ENCODE results near the gene FBRSL1. TPM values are rescaled to one million over a fixed set of nuclear protein-coding genes. Genes with fewer than 3 reads are reported as not detected.

FBRSL1 gene
- total and polyA plus RNA-seq, 7 donors: 3.9 to 37.0 (median 10.3) TPM

GRCh38 chr12:132514838-132515237 is 24.9 kb downstream of the FBRSL1 start:
- intact Hi-C loops (cut with DNase I): no loop called here
- Histone ChIP-seq H3K27me3 (no peaks in the 10 kb centered on the region), H3K36me3 (peaks cover 0 to 30% (median 2%) of the 10 kb centered on the region in 4 donors), H3K4me3 (no peak overlapping the region), H3K9me3 (no peaks in the 10 kb centered on the region), H3K4me1 (no peaks in the 10 kb centered on the region), H3K27ac (no peak overlapping the region)
- no peak for DNase-seq
- TF ChIP-seq, protein P1, sequence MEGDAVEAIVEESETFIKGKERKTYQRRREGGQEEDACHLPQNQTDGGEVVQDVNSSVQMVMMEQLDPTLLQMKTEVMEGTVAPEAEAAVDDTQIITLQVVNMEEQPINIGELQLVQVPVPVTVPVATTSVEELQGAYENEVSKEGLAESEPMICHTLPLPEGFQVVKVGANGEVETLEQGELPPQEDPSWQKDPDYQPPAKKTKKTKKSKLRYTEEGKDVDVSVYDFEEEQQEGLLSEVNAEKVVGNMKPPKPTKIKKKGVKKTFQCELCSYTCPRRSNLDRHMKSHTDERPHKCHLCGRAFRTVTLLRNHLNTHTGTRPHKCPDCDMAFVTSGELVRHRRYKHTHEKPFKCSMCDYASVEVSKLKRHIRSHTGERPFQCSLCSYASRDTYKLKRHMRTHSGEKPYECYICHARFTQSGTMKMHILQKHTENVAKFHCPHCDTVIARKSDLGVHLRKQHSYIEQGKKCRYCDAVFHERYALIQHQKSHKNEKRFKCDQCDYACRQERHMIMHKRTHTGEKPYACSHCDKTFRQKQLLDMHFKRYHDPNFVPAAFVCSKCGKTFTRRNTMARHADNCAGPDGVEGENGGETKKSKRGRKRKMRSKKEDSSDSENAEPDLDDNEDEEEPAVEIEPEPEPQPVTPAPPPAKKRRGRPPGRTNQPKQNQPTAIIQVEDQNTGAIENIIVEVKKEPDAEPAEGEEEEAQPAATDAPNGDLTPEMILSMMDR (IDR thresholded peaks at IDR 0.05): no peak
- TF ChIP-seq POLR2AphosphoS5 (IDR thresholded peaks at IDR 0.05) (no peak), POLR2A (IDR thresholded peaks at IDR 0.05) (no peak), EP300 (IDR thresholded peaks at IDR 0.05) (no peak)
- 76 to 94% methylated on average over 5 of the region's 5 CpGs for WGBS, 2 donors

DNA sequence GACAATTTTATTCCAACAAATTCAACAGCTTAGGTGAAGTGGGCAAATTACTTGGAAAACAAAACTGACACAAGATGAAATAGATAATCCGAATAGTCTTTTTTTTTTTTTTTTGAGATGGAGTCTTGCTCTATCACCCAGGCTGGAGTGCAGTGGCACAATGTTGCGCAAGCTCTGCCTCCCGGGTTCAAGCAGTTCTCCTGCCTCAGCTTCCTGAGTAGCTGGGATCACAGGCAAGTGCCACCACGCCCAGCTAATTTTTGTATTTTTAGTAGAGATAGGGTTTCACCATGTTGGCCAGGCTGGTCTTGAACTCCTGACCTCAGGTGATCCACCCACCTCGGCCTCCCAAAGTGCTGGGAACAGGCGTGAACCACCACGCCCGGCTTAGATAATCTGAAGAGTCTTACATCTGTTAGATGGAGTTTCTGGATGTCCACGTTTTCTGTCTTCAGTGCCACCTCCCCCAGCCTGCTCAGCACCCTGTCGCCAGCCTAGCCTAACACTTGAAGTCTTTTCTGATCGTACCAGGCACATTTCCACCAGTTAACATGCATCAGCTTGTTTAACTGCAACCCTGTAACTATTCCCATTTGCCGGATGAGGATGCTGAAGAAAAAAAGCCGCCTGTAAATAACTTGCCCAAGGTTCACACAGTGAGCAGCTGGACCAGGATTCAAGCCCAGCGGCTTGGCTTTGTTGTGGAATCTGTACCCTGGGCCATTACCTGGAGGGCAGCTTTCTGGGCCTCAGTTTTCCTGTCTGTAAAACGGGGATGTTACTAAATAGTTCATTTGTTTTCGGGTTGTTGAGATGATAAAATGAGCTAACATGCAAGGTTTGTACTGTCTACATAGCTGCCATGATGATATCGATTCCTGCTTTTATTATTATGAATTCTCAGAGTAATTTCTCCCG is 26.4 kb downstream of the FBRSL1 start:
- no peak for DNase-seq
- no peak overlapping the region for H3K4me3 ChIP-seq
- TF ChIP-seq EP300 (IDR thresholded peaks at IDR 0.05) (no peak), POLR2AphosphoS5 (IDR thresholded peaks at IDR 0.05) (no peak), POLR2A (IDR thresholded peaks at IDR 0.05) (no peak)
- TF ChIP-seq, protein P1 (IDR thresholded peaks at IDR 0.05): no peak
- H3K36me3 ChIP-seq: peaks cover 0 to 20% (median 2%) of the 10 kb centered on the region in 4 donors
- no peak overlapping the region for H3K27ac ChIP-seq
- intact Hi-C loops (cut with DNase I): no loop called here
- H3K4me1 ChIP-seq: no peaks in the 10 kb centered on the region
- H3K27me3 ChIP-seq: no peaks in the 10 kb centered on the region
- no peaks in the 10 kb centered on the region for H3K9me3 ChIP-seq
- WGBS, 2 donors: 85 to 94% methylated on average over 18 of the region's 18 CpGs

GRCh38 chr12:132517013-132517739 is 27.2 kb downstream of the FBRSL1 start:
- TF ChIP-seq POLR2AphosphoS5 (IDR thresholded peaks at IDR 0.05): no peak
- TF ChIP-seq POLR2A (IDR thresholded peaks at IDR 0.05): no peak
- TF ChIP-seq, protein P1 (IDR thresholded peaks at IDR 0.05): no peak
- TF ChIP-seq EP300 (IDR thresholded peaks at IDR 0.05): no peak
- H3K27ac ChIP-seq: no peak overlapping the region
- WGBS, 2 donors: 29 to 74% methylated on average over 19 of the region's 19 CpGs
- peaks cover 0 to 16% (median 2%) of the 10 kb centered on the region in 4 donors for H3K36me3 ChIP-seq
- no peak for DNase-seq
- H3K4me3 ChIP-seq: no peak overlapping the region
- intact Hi-C loops (cut with DNase I): no loop called here
- no peaks in the 10 kb centered on the region for H3K9me3 ChIP-seq
- no peaks in the 10 kb centered on the region for H3K27me3 ChIP-seq
- H3K4me1 ChIP-seq: no peaks in the 10 kb centered on the region

DNA sequence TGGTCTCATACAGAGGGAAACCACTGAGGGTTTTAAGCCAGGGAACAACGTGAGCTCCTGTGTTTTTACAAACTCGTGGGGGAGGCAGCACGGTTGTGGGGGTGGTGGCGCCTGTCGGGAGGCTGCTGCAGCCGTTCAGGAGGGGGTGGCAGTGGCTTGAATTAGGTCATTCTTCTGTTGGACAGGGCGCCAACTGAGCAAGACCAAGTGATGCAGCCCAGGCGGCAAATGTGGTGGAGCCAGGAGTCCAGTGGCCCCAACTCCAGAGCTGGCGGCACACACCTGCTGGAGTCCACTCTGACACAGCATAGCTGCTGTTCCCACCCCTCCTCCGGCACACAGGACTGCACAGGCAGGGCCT is 27.8 kb downstream of the FBRSL1 start:
- Histone ChIP-seq H3K4me3 (no peak overlapping the region), H3K9me3 (no peaks in the 10 kb centered on the region), H3K27ac (no peak overlapping the region), H3K4me1 (no peaks in the 10 kb centered on the region), H3K27me3 (no peaks in the 10 kb centered on the region), H3K36me3 (peaks cover 0 to 16% (median 2%) of the 10 kb centered on the region in 4 donors)
- intact Hi-C loops (cut with DNase I): no loop called here
- WGBS, 2 donors: 65 to 84% methylated on average over 10 of the region's 10 CpGs
- no peak for DNase-seq
- TF ChIP-seq, protein P1 (IDR thresholded peaks at IDR 0.05): no peak
- TF ChIP-seq POLR2AphosphoS5 (IDR thresholded peaks at IDR 0.05): no peak
- no peak for TF ChIP-seq EP300 (IDR thresholded peaks at IDR 0.05)
- TF ChIP-seq POLR2A (IDR thresholded peaks at IDR 0.05): no peak

All from sigmoid colon (tissue), 7 donors.